ENCODE data around the gene INSR. TPM values are rescaled to one million over a fixed set of nuclear protein-coding genes. Genes with fewer than 3 reads are reported as not detected.
A peak's percentile ranks its signal among the peaks of the same experiment; 100 is the strongest.

Gene INSR
- total RNA-seq, 4 donors from 2014 or later = 67.1 to 120 (median 80.2) TPM

DNA sequence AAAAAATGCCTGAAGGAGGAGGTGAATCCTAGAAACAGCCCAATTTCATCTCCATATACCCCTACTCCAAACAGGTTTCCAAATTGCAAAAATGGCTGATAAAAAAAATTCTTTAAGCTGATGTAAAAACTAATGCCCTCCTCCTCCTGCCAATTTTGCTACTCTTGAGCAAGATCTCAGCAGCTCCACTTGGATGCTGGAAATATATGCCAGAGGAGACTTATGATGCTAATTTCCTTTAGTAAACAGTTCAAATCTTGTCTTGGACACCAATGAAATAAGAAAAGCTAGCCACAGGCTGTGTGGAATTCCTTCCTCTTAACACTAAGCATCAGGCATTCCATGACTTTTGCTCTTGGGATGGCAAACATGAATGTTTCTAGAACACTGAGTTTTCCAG lies 67.5 kb downstream of the INSR start:
- DNase-seq (ENCODE audit: low spot score) (no peak), ATAC-seq (ENCODE audit: low FRiP score) (no peak)
- TF ChIP-seq, protein P1, sequence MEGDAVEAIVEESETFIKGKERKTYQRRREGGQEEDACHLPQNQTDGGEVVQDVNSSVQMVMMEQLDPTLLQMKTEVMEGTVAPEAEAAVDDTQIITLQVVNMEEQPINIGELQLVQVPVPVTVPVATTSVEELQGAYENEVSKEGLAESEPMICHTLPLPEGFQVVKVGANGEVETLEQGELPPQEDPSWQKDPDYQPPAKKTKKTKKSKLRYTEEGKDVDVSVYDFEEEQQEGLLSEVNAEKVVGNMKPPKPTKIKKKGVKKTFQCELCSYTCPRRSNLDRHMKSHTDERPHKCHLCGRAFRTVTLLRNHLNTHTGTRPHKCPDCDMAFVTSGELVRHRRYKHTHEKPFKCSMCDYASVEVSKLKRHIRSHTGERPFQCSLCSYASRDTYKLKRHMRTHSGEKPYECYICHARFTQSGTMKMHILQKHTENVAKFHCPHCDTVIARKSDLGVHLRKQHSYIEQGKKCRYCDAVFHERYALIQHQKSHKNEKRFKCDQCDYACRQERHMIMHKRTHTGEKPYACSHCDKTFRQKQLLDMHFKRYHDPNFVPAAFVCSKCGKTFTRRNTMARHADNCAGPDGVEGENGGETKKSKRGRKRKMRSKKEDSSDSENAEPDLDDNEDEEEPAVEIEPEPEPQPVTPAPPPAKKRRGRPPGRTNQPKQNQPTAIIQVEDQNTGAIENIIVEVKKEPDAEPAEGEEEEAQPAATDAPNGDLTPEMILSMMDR (IDR thresholded peaks at IDR 0.05) = no peak

DNA sequence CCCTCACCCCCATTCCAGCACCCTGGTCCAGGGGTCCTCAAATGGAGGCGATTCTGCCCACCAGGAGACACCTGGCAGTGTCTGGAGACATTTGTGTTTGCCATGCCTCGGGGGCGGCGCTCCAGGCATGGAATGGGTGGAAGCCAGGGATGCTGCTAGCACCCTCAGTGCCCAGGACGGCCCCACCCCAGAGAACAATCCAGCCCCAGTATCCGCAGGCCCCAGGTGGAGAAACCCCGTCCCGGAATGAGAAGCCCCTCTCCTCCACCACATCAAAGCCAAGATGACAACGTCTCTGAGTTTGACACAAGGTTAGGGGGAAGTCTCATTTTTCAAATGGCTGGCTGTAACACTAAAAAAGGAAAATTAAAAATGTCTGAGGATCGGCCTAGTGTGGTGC lies 68.5 kb downstream of the INSR start:
- TF ChIP-seq, protein P1 (IDR thresholded peaks at IDR 0.05) = no peak
- no peak for ATAC-seq (ENCODE audit: low FRiP score)
- DNase-seq (ENCODE audit: low spot score) = no peak

DNA sequence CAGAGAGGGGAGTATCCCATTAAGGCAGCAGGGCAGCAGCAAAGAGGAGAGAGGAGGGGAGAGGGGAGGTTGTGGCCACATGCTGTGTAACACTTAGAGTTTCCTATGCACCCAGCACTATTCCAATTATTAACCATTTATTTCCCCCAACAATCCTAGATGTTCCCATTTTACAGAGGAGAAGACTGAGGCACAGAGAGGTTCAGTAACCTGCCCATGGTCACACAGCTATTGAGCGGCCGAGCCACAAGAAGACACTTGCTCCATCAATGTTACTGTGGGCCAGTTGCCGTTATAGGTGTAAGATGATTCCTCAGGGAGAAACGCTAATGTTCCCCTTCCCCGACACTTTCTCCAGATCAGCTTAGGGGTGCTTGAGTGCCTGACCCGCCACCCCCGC lies 69.2 kb downstream of the INSR start:
- TF ChIP-seq, protein P1 (IDR thresholded peaks at IDR 0.05) = no peak
- ATAC-seq (ENCODE audit: low FRiP score) (no peak), DNase-seq (ENCODE audit: low spot score) (no peak)

DNA sequence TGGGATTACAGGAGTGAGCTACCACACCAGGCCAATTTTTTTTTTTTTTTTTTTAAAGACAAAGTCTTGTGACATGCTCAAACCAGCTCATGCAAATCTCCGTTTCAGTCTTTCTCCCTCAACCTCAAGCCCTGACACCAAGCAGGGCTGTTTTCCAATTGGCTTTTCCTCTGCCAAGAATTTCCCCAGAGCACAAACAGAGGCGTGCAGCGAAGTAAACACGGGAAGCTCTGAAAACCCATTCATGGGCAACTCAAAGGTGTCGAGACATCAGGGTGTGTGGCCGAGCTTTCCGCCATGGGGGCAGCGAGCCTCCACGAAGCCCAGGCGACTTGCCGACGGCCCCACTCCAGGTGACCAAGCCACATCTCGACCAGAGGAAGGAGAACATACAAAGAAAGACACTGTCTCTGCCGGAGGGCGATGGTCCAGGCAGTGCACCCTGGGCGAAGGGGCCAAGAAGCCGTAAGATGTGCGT lies 70.0 kb downstream of the INSR start:
- TF ChIP-seq, protein P1 (IDR thresholded peaks at IDR 0.05) = no peak
- DNase-seq (ENCODE audit: low spot score) = no peak
- ATAC-seq (ENCODE audit: low FRiP score) = peak; percentile 49

DNA sequence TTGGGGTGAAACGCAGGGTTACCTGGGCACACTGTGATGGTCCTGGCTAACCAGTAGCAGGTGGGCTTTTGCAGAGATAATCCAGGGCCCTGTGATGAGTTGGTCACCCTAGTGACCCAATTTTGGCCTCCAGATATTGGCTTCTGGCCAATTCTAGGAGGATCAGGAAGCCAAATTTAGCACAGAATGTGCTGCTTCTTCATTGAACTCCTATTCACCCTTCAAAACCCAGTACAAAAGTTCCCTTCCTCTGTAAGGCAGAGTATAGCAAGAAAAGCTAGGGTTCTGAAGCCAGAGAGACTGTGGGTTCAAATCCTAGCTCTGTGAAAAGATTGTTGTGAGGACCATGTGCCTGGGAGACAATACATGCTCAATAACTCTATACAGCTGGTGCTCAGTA lies 70.8 kb downstream of the INSR start:
- TF ChIP-seq, protein P1 (IDR thresholded peaks at IDR 0.05) = no peak
- no peak for DNase-seq (ENCODE audit: low spot score)
- ATAC-seq (ENCODE audit: low FRiP score) = no peak

DNA sequence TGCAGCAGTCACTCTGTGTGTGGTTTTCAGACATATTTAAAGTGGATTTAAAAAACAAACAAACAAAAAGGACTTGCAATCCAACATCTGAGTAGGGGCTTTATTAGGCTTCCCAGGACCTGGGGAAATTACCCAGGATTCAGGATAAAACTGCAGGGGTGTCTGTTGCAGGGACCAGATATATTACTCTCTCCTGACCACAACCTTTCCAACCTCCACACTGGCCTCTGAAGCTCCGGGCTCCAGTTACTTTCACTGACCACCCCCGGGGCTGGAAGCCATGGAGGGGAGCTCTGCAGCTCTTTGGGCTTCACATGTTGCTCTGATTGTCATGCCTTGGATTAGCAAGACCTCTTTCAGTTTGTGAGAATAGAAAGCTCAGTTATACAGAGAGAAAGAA lies 75.2 kb downstream of the INSR start:
- DNase-seq (ENCODE audit: low spot score) = no peak
- ATAC-seq (ENCODE audit: low FRiP score) = no peak
- TF ChIP-seq, protein P1 (IDR thresholded peaks at IDR 0.05) = no peak

DNA sequence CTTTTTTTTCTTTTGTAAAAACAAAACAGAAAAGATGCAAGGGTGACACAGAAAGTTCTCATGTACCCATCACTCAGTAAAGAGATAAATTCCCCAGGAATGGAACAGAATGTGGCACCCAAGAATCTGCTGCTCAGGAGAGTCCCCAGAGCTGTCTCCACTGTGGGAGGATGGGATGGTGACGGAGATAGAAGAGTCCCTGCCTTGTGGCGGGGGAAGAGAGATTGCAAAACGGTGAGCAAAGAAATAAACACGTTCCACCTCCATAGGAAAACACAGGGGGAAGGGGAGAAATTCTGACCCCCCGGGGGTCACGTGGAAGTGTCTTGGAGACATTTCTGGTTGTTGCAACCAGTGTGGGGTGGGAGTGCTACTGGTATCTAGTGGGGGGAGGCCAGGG lies 76.4 kb downstream of the INSR start:
- DNase-seq (ENCODE audit: low spot score) (no peak), ATAC-seq (ENCODE audit: low FRiP score) (no peak)
- TF ChIP-seq, protein P1 (IDR thresholded peaks at IDR 0.05) = no peak
